NT2/D1 (cell line): ENCODE results near the gene ZNF581.

Source experiments
- YY1 ChIP-seq: IDR thresholded peaks from 2 replicates; pipeline ENCODE4 v1.6.1; 2011; ENCODE audit not compliant: insufficient read length, insufficient read depth
- ZNF274 ChIP-seq: IDR thresholded peaks from 2 replicates; pipeline ENCODE4 v1.6.1; 2011; ENCODE audit warnings: mild to moderate bottlenecking, low read depth, low read length

GRCh38 chr19:55686311-55687050 lies 43.0 kb downstream of the ZNF581 start:
- TF ChIP-seq ZNF274: no peak
- no peak for TF ChIP-seq YY1
